ENCODE results near the gene DDX28. TPM values are rescaled to one million over a fixed set of nuclear protein-coding genes. Genes with fewer than 3 reads are reported as not detected.

DDX28 gene
- polyA plus RNA-seq, 1 donor from 2014 or later, result 13.9 TPM

- Histone ChIP-seq H2AFZ (ENCODE audit: low read depth, low read length) (no peak overlapping the region), H3K36me3 (ENCODE audit: insufficient read depth, low read length) (peaks cover 5% of the 10 kb centered on the region), H3K9ac (ENCODE audit: low read length) (no peak overlapping the region), H3K4me2 (ENCODE audit: low read length) (no peak overlapping the region), H3K27me3 (ENCODE audit: insufficient read depth, low read depth, low read length) (no peaks in the 10 kb centered on the region), H3K79me2 (replicated peaks; ENCODE audit: insufficient read depth, low read length) (no peaks in the 10 kb centered on the region), H4K20me1 (ENCODE audit: insufficient read depth) (no peaks in the 10 kb centered on the region), H3K9me2 (ENCODE audit: insufficient read depth, low read length) (no peaks in the 10 kb centered on the region), H3F3A (ENCODE audit: insufficient read depth, low read length, poor library complexity, severe bottlenecking) (no peaks in the 10 kb centered on the region), H3K27ac (ENCODE audit: low read length) (no peak overlapping the region), H3K9me3 (ENCODE audit: low read length) (no peaks in the 10 kb centered on the region), H3K4me3 (ENCODE audit: low read length) (no peak overlapping the region)
- TF ChIP-seq MXI1 (conservative IDR thresholded peaks at IDR 0.05; ENCODE audit: poor library complexity, severe bottlenecking), result no peak
- TF ChIP-seq, protein P1, sequence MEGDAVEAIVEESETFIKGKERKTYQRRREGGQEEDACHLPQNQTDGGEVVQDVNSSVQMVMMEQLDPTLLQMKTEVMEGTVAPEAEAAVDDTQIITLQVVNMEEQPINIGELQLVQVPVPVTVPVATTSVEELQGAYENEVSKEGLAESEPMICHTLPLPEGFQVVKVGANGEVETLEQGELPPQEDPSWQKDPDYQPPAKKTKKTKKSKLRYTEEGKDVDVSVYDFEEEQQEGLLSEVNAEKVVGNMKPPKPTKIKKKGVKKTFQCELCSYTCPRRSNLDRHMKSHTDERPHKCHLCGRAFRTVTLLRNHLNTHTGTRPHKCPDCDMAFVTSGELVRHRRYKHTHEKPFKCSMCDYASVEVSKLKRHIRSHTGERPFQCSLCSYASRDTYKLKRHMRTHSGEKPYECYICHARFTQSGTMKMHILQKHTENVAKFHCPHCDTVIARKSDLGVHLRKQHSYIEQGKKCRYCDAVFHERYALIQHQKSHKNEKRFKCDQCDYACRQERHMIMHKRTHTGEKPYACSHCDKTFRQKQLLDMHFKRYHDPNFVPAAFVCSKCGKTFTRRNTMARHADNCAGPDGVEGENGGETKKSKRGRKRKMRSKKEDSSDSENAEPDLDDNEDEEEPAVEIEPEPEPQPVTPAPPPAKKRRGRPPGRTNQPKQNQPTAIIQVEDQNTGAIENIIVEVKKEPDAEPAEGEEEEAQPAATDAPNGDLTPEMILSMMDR (IDR thresholded peaks at IDR 0.05; ENCODE audit: poor library complexity, severe bottlenecking), result no peak
- TF ChIP-seq RAD21 (conservative IDR thresholded peaks at IDR 0.05), result no peak
- TF ChIP-seq EZH2 (IDR thresholded peaks at IDR 0.05; ENCODE audit: borderline replicate concordance, insufficient read depth, low read length, poor library complexity, severe bottlenecking), result no peak
- TF ChIP-seq EP300 (conservative IDR thresholded peaks at IDR 0.05; ENCODE audit: poor library complexity, severe bottlenecking), result no peak
- TF ChIP-seq SMC3 (conservative IDR thresholded peaks at IDR 0.05; ENCODE audit: poor library complexity), result no peak
- no peak for TF ChIP-seq REST (IDR thresholded peaks at IDR 0.05; ENCODE audit: borderline replicate concordance)
- TF ChIP-seq TAF1 (IDR thresholded peaks at IDR 0.05; ENCODE audit: low read depth), result no peak
- no peak for TF ChIP-seq POLR2AphosphoS5 (IDR thresholded peaks at IDR 0.05)
Observed at GRCh38 chr16:68070806-68071517, 47.9 kb upstream of the DDX28 start.

- no peak overlapping the region for H2AFZ ChIP-seq (ENCODE audit: low read depth, low read length)
- no peak overlapping the region for H3K27ac ChIP-seq (ENCODE audit: low read length)
- peaks cover 5% of the 10 kb centered on the region for H3K36me3 ChIP-seq (ENCODE audit: insufficient read depth, low read length)
- no peaks in the 10 kb centered on the region for H3F3A ChIP-seq (ENCODE audit: insufficient read depth, low read length, poor library complexity, severe bottlenecking)
- H3K27me3 ChIP-seq (ENCODE audit: insufficient read depth, low read depth, low read length), result no peaks in the 10 kb centered on the region
- no peaks in the 10 kb centered on the region for H3K9me3 ChIP-seq (ENCODE audit: low read length)
- H3K9me2 ChIP-seq (ENCODE audit: insufficient read depth, low read length), result no peaks in the 10 kb centered on the region
- H3K79me2 ChIP-seq (replicated peaks; ENCODE audit: insufficient read depth, low read length), result no peaks in the 10 kb centered on the region
- no peak overlapping the region for H3K9ac ChIP-seq (ENCODE audit: low read length)
- no peak for TF ChIP-seq TAF1 (IDR thresholded peaks at IDR 0.05; ENCODE audit: low read depth)
- TF ChIP-seq RAD21 (conservative IDR thresholded peaks at IDR 0.05), result no peak
- no peak for TF ChIP-seq POLR2AphosphoS5 (IDR thresholded peaks at IDR 0.05)
- no peak for TF ChIP-seq REST (IDR thresholded peaks at IDR 0.05; ENCODE audit: borderline replicate concordance)
- no peak for TF ChIP-seq SMC3 (conservative IDR thresholded peaks at IDR 0.05; ENCODE audit: poor library complexity)
- TF ChIP-seq EP300 (conservative IDR thresholded peaks at IDR 0.05; ENCODE audit: poor library complexity, severe bottlenecking), result no peak
- TF ChIP-seq EZH2 (IDR thresholded peaks at IDR 0.05; ENCODE audit: borderline replicate concordance, insufficient read depth, low read length, poor library complexity, severe bottlenecking), result no peak
- TF ChIP-seq MXI1 (conservative IDR thresholded peaks at IDR 0.05; ENCODE audit: poor library complexity, severe bottlenecking), result no peak
- TF ChIP-seq, protein P1 (IDR thresholded peaks at IDR 0.05; ENCODE audit: poor library complexity, severe bottlenecking), result no peak
- H3K4me3 ChIP-seq (ENCODE audit: low read length), result no peak overlapping the region
- H4K20me1 ChIP-seq (ENCODE audit: insufficient read depth), result no peaks in the 10 kb centered on the region
- H3K4me2 ChIP-seq (ENCODE audit: low read length), result no peak overlapping the region
Observed at GRCh38 chr16:68070249-68070730, 47.3 kb upstream of the DDX28 start.

All from neural cell (in vitro differentiated cells).